GM19324 (cell line): ENCODE measurements around the gene CLCN3.
"Not testable (repeated sequence)": the region's sequence is repeated elsewhere in the genome, so short reads cannot be mapped to it uniquely, and the experiment has no call there.

ENCODE experiments used
- ATAC-seq: cut with Tn5 transposase; IDR thresholded peaks from one replicate; pipeline ENCODE4 v1.9.1; 2021; ENCODE audit warnings: mild to moderate bottlenecking, moderate library complexity; ENCODE audit not compliant: unreplicated experiment, low FRiP score

CLCN3 gene

DNA sequence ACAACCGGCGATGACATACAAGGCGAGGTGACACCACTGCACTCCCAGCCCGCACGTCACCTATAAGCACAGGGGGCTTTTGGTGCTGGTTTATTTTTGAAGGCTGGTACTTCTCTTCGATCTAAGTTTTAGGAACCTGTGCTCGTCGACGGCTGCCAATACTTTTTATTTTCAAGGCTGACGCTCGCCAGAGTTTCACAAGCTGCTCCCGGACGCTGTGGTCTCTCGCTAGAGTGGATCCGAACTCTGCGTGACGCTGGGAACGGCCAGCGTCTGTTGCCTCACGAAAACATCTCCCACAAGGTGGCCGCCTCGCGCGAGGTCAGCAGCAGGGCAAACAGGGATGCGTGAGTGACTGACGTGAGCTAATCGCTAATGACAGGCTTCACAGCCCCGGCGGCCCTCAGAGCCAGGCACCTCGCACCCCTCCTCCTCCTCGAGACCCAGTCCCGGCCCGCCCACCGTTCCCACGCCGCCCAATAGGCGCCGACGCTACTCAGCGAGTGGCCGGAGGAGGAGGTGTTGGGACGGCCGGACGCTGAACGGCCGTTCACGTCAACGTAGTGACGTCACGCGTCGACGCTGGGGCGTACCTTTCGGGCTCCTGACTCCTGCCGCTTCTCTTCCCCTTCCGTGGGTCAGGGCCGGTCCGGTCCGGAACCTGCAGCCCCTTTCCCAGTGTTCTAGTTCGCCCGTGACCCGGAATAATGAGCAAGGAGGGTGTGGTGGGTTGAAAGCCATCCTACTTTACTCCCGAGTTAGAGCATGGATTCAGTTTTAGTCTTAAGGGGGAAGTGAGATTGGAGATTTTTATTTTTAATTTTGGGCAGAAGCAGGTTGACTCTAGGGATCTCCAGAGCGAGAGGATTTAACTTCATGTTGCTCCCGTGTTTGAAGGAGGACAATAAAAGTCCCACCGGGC lies at the start of gene CLCN3:
TSS of gene CLCN3 (plus strand) at position 621 of the 922 bp plus-strand sequence. CDS start 15,351 bp downstream, outside the sequence.
- peak; percentile 99 for ATAC-seq

DNA sequence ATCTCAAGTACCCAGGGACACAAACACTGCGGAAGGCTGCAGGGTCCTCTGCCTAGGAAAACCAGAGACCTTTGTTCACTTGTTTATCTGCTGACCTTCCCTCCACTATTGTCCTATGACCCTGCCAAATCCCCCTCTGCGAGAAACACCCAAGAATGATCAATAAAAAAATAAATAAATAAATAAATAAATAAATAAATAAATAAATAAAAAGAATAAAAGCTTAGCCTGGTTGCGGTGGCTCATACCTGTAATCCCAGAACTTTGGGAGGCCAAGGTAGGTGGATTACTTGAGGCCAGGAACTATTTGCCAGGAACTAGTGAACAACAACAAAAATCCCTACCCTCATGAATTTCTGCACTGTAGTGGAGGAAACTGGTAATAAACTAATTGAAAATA lies 49.4 kb upstream of the CLCN3 start:
- ATAC-seq = not testable (repeated sequence)

DNA sequence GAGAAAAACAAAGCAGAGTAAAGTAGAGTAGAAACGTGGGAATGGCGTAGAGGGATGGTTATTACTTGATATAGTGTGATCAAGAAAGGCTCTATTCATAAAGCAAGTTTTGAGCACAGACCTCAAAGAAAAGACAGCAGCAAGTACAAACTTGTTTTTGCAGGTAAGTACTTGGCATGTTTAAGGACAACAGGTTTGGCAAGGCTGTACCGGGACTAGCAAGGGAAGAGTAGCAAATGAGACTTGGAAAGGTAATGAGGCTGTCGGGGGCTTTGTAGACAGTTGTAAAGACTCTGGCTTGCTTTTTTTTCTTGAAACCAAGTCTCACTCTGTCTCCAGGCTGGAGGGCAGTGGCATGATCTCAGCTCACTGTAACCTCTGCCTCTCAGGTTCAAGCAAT lies 48.9 kb upstream of the CLCN3 start:
- ATAC-seq = no peak

DNA sequence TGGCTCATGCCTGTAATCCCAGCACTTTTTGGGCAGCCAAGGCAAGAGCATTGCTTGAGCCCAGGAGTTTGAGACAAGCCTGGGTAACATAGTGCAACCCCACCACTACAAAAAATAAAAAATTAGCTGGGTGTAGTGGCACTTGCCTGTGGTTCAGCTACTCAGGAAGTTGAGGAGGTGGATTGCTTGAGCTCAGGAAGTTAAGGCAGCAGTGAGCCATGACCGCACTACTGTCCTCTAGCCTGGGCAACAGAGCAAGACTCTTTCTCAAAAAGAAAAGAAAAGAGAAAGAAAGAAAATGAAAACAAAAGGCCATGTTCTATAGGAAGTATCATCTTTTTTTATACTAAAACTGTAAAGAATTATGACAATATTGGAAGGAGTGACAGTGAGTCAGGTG lies 46.5 kb upstream of the CLCN3 start:
- no peak for ATAC-seq

DNA sequence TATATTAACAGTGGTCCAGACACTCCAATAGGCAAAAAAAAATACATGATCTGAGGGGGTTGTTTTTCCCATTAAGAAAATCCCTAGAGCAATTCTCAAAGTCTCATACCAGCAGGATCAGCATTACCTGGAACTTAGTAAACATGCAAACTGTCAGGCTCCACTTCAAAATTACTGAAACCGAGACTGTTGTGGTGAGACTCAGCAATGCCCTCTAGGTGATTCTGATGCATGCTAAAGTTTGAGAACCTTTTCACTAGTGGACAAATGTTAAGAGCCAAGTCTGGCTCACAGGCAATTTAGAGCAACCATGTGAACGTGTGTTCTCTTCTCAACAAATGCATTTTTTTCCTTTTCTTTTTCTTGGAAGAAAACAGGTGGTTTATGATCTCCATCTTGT lies 38.2 kb upstream of the CLCN3 start:
- ATAC-seq = no peak

DNA sequence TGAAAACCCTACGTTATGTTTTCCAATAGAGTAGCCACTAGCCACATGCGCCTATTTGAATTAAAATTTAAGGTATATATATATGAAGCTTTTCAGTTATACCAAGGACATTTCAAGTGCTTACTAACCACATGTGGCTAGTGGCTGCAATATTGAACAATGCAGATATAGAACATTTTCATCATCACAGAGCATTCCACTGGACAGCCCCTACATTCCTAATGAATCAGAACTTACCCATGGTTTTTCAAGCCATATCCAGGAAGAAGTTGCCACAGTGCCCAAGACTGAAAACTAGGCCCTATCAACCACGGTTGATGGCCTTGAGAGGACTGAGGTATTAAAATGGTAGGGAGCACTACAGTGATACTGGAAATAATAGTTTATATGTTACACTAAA lies 37.7 kb upstream of the CLCN3 start:
- no peak for ATAC-seq

DNA sequence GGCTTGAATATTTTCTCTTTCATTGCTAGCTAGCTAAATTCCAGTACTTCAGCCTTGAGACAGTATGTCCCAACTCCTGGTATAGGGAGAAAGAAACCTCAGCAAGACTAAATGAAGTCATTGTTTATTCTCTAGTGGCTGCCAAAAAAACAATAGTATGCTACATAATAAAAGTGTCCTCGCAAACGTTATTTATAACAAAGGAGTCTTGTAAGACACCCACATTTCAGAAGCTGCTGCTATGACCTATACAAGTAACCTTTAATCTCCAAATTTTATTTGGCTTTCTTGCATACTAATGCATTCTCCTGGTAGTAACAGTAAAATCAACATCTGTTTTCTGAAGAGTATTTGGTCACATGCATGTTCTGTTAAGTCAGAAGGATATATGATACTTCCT lies 36.8 kb upstream of the CLCN3 start:
- ATAC-seq = no peak

DNA sequence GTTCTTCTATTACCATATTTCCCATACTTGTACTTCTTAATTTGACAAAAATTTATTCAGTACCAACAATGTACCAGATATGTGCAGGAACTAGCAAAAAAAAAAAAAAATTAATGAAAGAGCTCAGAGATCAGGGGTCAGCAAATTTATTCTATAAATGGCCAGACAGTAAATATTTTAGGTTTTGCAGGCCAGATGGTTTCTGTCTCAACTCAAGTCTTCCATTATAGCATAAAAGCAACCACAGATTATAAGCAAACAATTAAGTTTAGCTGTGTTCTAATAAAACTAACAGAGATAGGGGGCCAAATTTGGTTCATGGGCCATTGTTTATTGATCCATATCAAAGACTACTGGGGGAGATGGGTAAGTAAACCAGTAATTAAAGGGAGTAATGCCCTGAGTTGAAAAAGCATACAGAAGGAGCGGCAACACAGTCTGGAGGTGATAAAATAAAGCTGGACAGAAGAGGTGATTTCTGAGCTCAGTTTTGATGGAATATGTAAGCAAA lies 27.3 kb upstream of the CLCN3 start:
- no peak for ATAC-seq

DNA sequence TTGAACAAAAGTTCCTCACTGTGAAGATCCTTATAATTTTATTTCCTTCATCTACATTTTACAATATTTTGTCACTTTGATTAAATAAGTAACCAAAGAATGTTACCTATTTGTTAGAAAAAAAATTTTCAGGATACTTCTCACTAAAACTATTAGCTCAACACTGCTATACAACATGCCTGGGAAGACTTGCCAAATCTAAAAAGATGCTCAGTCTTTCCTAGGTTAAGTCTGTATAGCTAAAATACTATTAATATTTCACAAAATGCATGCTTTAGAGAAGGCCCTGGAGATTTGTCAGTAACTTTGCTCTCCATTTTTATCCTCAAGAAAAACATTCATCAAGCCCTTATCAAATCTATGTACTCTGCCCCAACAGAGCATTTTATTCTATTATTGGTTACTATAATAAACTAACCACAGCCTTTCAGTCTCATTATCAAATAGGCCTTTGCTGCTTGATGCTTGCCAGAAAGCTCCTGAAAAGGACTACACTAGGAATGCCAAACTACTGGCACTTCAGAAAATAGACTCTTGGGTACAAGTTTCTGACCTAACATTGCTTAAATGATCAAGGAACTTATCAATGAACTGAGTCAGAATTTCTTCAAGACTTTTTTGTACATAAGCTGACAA lies 25.7 kb upstream of the CLCN3 start:
- no peak for ATAC-seq

DNA sequence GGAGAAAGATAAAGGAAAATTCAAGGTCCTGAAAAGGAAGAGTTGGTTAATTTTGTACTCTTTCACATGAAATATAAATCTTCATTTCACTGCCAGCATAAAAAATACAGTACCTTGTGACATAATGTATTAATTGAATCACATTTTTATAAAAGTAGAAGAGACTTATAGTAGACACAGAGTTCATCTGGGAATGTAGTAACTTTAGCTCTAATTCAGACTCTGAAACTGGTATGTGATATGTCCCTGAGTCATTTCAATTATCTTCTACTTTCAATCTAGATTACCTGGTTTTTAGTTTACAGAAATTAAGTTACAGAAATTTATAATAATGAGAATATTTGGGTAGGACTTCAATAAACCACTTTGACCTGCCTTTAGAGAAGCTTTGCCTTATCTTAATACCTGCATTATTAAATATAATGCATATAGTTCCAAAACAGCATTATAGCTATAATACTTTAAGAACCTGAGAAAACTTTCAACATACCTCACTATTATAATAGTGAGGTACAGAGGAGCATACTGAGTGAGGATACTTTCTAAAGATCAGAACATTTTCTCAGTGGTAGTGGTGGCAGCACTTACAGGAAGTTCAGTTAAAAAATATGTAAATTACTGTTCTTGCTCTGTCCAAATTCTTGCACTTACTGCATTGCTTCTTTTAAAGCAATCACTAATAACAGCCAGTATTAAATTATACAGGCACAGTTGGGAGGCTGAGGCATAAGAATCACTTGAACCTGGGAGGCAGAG lies 19.2 kb upstream of the CLCN3 start:
- no peak for ATAC-seq

DNA sequence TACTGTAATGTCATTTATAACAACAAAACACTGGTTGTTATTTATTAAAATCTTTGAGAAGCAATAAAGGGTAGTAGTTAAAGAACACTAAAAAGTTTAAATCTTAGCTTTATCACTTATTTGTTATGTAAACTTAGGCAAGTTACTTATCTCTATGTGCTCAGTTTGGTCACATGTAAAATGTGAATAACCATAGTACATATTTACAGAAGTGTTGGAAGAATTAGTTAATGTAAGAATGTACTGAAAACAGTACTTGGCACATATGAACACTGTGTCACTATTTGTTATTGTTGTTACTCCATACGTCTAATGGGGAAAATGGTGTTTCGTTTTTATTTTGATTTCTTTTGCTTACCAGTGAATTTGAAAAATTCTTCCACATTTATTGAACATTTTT lies 17.1 kb upstream of the CLCN3 start:
- no peak for ATAC-seq

DNA sequence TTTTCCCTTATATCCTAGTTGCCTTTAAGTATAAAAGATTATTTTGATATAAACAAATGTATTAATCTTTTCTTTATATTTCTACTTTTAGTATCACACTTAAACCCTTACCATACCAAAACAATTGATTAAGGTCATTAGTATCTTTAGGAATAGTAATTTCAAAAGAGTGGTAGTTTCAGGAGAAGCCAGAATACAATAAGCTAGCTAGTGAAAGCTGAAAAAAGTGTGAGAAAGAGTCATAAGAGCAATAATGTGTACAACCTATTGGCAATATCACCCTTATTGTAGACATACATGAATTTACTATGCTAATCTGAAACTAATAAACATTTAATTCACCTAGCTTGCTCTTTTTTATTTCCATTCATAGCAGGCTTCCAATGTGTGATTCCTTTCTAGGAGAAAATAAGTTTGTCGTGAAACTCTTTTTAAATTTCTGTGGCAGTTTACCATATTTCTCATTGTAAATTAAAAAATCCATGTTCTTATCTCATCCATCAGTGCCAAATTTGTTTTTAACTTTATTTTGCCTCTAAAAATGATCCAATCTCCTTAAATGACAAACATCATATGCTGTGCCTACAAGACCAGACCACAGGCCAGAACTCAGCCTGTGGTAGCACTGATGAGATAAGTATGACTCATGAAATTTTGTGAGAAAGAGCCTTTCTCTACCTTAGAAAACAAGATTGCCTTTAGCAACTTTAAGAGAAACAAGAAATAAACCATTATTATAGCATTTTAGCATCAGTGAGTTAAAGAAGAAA lies 16.1 kb upstream of the CLCN3 start:
- no peak for ATAC-seq

DNA sequence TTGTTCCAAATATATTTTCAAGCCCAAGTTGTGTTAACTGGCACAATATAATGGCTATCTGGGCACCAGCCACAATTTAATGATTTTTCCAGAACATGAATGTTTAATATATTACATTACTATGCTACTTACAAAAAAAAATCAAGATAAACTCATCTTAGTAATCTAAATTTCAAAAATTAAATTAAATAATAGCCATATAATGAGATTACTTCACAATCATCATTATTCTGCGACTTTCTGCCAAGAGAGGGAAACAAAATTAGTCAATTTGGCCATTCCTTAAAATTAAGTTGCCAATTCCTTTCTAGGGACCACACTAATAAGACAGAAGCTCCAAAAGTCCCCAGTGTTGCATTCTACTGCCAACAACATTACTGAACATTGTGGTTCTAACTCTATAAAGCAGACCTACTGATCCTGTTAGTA lies 15.5 kb upstream of the CLCN3 start:
- ATAC-seq = no peak

DNA sequence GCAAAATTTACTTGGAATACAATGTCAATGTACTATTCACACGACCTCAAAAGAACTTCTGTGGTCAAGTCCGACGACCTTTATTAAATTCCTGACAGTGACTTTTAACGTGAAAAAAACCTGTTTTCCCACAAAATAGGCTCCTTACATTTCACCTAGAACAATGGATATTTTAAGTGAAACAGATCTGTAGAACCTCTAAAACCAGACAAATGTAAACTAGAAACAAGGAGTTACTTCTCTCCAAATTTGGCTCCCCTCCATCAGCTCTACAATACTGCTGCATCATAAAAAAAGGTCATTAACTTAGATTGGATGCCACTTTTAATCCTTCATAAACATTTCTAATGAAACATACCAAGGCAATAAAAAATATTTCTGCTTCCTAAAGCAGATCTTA lies 9.2 kb upstream of the CLCN3 start:
- ATAC-seq = no peak

DNA sequence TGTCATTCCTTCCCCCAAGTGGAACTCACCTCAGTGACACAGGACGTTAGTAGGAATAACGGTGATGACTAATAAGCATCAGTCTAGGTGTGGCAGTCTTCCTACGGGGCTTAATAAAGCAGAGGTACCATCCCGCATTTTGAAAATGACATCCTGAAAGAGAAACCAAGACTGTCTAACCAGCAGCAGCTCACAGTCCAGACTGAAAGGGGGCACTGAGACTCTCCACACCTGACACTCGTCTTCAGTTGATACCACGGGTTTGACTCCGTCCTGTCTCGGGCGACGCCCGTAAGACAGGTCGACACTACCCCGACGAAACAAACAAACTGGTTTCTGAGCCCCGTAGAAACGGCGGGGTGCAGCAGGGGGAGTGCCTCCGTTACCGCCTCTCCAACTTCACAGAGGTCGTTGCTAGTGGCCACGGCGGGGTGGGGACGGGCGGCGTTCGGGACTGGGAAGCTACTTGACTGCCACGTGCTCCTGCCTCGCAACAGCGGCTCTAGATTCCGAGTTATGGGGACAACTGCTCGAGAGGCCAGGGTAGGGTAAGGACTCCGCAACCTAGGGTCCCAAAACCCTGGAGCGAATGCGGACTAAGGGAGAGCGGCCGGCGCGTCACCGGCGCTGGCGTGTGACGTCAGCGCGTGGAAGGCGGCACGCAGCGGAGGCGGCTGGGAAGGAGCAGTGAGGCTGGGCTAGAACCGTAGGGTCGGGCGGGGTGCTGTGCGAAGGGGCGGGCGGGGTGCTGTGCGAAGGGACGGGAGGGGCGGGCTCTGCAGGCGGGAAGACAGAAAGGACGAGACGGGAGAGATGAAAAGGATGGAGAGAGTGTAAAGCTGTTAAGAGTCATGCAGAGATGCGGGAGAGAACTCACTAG lies 8.1 kb upstream of the CLCN3 start, which contains the start of gene NEK1:
TSS of gene NEK1 (minus strand) at position 593 of the 880 bp plus-strand sequence. CDS start 9,953 bp downstream, outside the sequence.
- ATAC-seq = peak; percentile 97

DNA sequence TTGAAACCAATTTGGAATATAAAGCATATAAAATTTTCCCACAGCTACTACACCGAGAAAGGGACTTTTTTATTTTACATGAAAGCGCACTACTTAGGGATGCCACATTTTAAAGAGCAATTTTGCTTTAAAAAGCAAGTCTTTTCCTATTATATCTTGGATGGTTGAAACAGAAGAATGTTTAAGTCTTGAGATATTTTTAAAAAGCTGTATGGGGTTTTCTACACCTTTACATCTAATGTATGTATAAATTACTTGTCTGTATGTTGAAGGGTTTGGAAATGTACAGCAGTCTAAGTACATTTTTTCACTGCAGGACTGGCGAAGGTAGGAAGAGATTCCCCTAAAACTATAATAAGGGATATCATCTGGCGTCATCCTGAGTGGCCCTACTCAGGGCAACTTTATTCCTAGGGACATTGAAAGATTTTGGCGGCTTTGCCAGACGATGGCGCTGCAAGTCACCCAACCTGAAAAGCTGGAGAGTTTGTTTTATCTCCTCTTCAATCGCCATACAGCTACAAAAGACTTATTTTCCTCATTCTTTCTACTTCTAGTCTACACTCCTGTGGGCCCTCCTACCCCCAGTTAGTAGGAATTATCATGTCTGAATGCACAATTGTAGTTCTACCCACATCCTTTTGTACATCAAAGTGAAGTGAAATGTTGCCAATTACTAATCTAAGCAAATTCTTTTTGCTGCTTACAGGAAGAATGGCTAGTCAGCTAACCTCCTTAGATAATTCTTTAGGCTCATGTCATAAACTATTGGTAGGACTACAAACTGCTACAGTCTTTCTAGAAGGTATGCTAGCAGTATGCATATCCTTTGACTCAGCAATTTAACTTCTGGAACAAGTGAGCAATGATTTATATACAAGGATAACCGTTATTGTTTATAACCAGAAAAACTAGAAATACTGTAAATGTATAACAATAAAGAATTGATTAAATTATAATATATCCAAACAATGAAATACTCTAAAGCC lies 7.2 kb upstream of the CLCN3 start:
- ATAC-seq = peak; percentile 34

DNA sequence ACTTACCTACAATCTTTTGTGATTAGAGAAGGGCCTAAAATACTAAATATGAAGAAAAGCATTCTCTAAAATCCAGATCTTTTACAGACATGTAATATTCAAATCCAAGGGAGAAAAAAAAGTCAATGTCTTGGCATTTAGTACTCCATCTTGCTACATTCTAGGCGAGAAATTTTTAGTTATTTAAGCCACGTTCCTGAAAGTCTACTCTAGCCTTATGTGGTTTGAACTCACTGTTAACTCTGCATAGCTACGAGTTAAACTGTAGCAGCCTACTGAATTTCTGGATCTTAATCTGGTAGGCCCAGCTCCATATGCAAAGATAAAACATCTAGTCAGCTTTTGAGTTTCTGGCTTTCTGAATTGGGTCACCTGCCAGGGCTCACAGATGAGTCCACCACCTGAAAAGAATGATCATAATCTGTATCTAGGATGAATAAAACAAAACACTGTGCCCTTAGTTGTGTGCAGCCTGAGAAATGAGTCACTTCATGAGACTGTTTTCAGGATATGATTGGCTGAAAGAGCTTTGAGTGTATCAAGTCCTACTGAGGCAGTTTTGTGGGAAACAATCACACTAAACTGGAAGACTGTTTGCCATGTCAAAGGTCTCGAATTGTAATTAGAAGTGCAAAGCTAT lies 4.8 kb upstream of the CLCN3 start:
- no peak for ATAC-seq
